Peyer's patch (tissue), 4 donors: ENCODE measurements around the gene MEGF8. TPM values are rescaled to one million over a fixed set of nuclear protein-coding genes. Genes with fewer than 3 reads are reported as not detected.

Experiments used
- DNase-seq, 3 donors: peaks; one replicate each; pipeline ENCODE4 v3.0.0-alpha.2; 2017 to 2019
- H3K27ac ChIP-seq, 4 donors: fragments of 200-600 bp; sonication (generic); one replicate each; pipeline ENCODE4 v1.5.1; 2016 to 2019
- H3K27me3 ChIP-seq, 2 donors: fragments of 200-600 bp; sonication (generic); one replicate each; pipeline ENCODE4 v1.5.1; 2019
- H3K36me3 ChIP-seq, 3 donors: fragments of 200-600 bp; sonication (generic); one replicate each; pipeline ENCODE4 v1.5.1; 2016 to 2019
- H3K4me1 ChIP-seq, 4 donors: fragments of 200-600 bp; sonication (generic); one replicate each; pipeline ENCODE4 v1.5.1; 2016 to 2019
- H3K4me3 ChIP-seq, 4 donors: fragments of 200-600 bp; sonication (generic); 1 replicate in 3 of 4; 2 replicates in 1 of 4; pipeline ENCODE4 v1.5.1; 2016 to 2019; ENCODE audit warnings: mild to moderate bottlenecking in 1 of 4
- H3K9me3 ChIP-seq, 4 donors: fragments of 200-600 bp; sonication (generic); one replicate each; pipeline ENCODE4 v1.5.1; 2016 to 2019; ENCODE audit warnings: mild to moderate bottlenecking in 1 of 4
- CTCF ChIP-seq, 6 experiments: fragments of 450-650 bp in 4 of 6; fragments of 200-600 bp in 2 of 6; sonication (generic) in 1 of 6; IDR thresholded peaks; one replicate each; pipeline ENCODE4 v1.5.1; 2017 to 2019; ENCODE audit warnings: antibody characterized with exemption in 6 of 6, mild to moderate bottlenecking in 3 of 6, moderate library complexity in 1 of 6
- POLR2A ChIP-seq, 2 donors: fragments of 450-650 bp; IDR thresholded peaks; one replicate each; pipeline ENCODE4 v1.5.1; 2017; ENCODE audit warnings: antibody characterized with exemption in 2 of 2, mild to moderate bottlenecking in 2 of 2, moderate library complexity in 2 of 2
- total RNA-seq, 4 donors: library from RNA; depleted of rRNA; stranded (reverse); fragments of >200 nt; gene quantifications; one replicate each; pipeline ENCODE4 v1.1.0, GENCODE V29; 2016

The MEGF8 gene
- total RNA-seq, 4 donors from 2014 or later, result 12.3 to 30.8 (median 22.3) TPM

GRCh38 chr19:42352301-42353259, 27.1 kb downstream of the MEGF8 start:
- Histone ChIP-seq H3K9me3 (no peaks in the 10 kb centered on the region), H3K27ac (no peak overlapping the region), H3K4me3 (no peak overlapping the region), H3K27me3 (no peaks in the 10 kb centered on the region), H3K36me3 (peaks cover 0 to 47% (median 0%) of the 10 kb centered on the region in 3 donors), H3K4me1 (no peaks in the 10 kb centered on the region)
- TF ChIP-seq CTCF (IDR thresholded peaks at IDR 0.05) (no peak), POLR2A (IDR thresholded peaks at IDR 0.05) (no peak)
- DNase-seq, result no peak

GRCh38 chr19:42353341-42354015, 28.0 kb downstream of the MEGF8 start:
- H3K36me3 ChIP-seq, result peaks cover 0 to 41% (median 0%) of the 10 kb centered on the region in 3 donors

GRCh38 chr19:42355896-42356295, 30.5 kb downstream of the MEGF8 start:
- Histone ChIP-seq H3K27me3 (no peaks in the 10 kb centered on the region), H3K27ac (no peak overlapping the region), H3K4me3 (no peak overlapping the region), H3K4me1 (no peaks in the 10 kb centered on the region), H3K36me3 (peaks cover 0 to 48% (median 0%) of the 10 kb centered on the region in 3 donors), H3K9me3 (no peaks in the 10 kb centered on the region)
- DNase-seq, result no peak
- TF ChIP-seq CTCF (IDR thresholded peaks at IDR 0.05), result no peak

More at GRCh38 chr19:42353341-42354015, 28.0 kb downstream of the MEGF8 start:
- no peaks in the 10 kb centered on the region for H3K4me1 ChIP-seq
- TF ChIP-seq CTCF (IDR thresholded peaks at IDR 0.05) (no peak), POLR2A (IDR thresholded peaks at IDR 0.05) (no peak)
- H3K4me3 ChIP-seq, result no peak overlapping the region
- H3K9me3 ChIP-seq, result no peaks in the 10 kb centered on the region
- no peak for DNase-seq
- no peak overlapping the region for H3K27ac ChIP-seq
- no peaks in the 10 kb centered on the region for H3K27me3 ChIP-seq

- TF ChIP-seq CTCF (IDR thresholded peaks at IDR 0.05) (no peak), POLR2A (IDR thresholded peaks at IDR 0.05) (no peak)
- Histone ChIP-seq H3K4me3 (no peak overlapping the region), H3K27me3 (no peaks in the 10 kb centered on the region), H3K27ac (no peak overlapping the region), H3K9me3 (no peaks in the 10 kb centered on the region), H3K4me1 (no peaks in the 10 kb centered on the region), H3K36me3 (peaks cover 0 to 50% (median 0%) of the 10 kb centered on the region in 3 donors)
- DNase-seq, result no peak
Observed at GRCh38 chr19:42356686-42357085, 31.3 kb downstream of the MEGF8 start.

- Histone ChIP-seq H3K27ac (no peak overlapping the region), H3K36me3 (peaks cover 0 to 50% (median 0%) of the 10 kb centered on the region in 3 donors), H3K4me3 (no peak overlapping the region), H3K9me3 (no peaks in the 10 kb centered on the region), H3K4me1 (no peaks in the 10 kb centered on the region), H3K27me3 (no peaks in the 10 kb centered on the region)
- DNase-seq, result no peak
- TF ChIP-seq CTCF (IDR thresholded peaks at IDR 0.05) (no peak), POLR2A (IDR thresholded peaks at IDR 0.05) (no peak)
Observed at GRCh38 chr19:42357290-42357689, 31.9 kb downstream of the MEGF8 start.
